ENCODE measurements around the gene TSPAN15.

- no peak for TF ChIP-seq CTCF (IDR thresholded peaks at IDR 0.05)
- TF ChIP-seq POLR2A (IDR thresholded peaks at IDR 0.05): no peak
Observed at GRCh38 chr10:69477968-69478597, 26.8 kb downstream of the TSPAN15 start.
